CMK (cell line): Measurements from ENCODE around the gene STX18.
"Not testable (repeated sequence)": the region's sequence is repeated elsewhere in the genome, so short reads cannot be mapped to it uniquely, and the experiment has no call there.

Experiments used
- DNase-seq: peaks from one replicate; pipeline ENCODE4 v3.0.0-alpha.2; 2010; ENCODE audit warnings: low read depth

The STX18 gene

DNA sequence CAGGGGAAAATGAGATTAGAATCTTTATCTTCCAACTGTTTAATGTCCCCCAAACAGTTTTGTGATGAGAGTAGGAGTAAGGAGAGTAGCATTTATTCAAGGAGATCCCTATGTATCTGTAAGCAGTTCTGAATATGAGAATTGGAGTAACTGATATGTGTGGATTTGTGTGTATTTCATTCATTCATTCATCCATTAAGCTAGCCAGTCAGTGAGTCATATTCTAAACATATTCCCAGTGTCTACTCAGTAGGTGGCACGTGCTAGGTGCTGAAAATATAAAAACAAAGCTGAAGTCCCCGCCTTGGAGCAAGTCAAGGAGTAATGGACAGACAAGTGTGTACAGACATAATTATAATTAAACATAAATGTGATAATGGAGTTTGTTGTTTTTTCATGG, 12.4 kb upstream of the STX18 start:
- no peak for DNase-seq

- DNase-seq: not testable (repeated sequence)
Measured at GRCh38 chr4:4552042-4552441, 10.2 kb upstream of the STX18 start.

DNA sequence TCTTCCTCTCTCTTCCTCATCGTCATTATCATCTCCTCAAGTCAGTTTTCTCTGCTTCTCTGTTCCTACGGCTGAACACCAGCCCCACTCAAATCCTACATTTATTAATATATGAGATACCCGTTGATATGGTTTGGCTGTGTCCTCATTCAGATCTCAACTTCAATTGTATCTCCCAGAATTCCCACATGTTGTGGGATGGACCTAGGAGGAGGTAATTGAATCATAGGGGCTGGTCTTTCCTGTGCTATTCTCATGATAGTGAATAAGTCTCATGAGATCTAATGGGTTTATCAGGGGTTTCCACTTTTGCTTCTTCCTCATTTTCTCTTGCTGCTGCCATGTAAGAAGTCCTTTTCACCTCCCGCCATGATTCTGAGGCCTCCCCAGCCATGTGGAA, 8.3 kb upstream of the STX18 start:
- not testable (repeated sequence) for DNase-seq

GRCh38 chr4:4549534-4549933, 7.7 kb upstream of the STX18 start:
- DNase-seq: no peak

DNA sequence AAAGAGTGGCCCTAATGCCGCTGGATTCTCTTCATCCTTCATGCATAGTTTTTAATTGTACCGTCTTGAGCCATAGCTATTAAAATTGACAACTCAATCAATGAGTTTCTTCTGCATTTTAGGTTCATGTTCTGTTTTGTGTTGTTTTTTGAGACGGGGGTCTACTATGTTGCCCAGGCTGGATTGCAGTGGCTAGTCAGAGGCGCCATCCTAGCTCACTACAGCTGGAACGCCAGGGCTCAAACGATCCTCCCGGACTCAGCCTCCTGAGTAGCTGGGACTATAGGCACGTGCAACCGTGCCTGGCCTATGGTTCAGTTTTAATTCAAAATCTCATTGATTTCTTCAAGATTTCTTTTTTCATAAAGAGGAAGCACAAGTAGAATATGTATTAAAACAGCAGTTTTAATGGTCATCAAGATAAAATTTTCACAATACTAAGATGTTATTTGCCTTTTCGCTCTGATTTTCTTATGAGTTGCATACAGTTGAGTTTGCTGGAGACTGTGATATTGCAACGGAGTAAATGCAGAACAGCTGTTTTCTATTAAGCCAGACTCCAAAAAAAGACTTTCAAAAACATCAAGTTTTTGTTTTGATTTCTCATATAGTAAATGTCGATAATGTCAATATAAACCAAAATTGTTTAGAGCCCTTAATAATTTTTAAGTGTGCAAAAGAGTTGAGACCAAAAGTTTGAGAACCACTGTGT, 1.1 kb upstream of the STX18 start:
- no peak for DNase-seq

DNA sequence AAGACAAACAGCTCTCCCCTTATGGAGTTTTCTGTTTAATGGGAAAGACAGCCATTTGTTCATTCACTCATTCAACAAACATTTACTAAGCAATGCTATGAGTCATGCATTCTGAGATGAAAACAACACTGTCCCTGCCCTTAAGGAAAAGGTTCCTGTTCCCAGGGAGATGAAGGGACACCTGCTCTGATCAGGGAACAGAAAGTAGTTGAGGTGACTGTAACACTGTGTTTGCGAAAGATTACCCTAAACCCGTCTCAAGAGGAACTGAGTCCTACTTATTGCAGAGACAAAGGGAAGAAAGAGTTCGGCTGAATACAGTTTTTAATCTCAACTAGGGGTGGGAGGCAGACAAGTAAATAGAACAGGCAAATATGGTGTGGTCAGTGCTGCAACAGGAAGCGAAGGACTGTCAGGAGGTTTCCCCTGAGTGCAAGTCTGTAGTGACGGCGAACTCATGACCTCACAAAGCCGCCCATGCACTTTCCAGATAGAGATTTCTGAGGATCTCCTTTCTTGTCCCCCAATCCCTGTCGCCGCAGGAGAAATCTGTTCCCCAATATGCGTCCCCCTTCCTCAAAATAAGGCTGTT, 712 bp downstream of the STX18 start:
- no peak for DNase-seq

GRCh38 chr4:4539481-4539880, 2.4 kb downstream of the STX18 start:
- no peak for DNase-seq

DNA sequence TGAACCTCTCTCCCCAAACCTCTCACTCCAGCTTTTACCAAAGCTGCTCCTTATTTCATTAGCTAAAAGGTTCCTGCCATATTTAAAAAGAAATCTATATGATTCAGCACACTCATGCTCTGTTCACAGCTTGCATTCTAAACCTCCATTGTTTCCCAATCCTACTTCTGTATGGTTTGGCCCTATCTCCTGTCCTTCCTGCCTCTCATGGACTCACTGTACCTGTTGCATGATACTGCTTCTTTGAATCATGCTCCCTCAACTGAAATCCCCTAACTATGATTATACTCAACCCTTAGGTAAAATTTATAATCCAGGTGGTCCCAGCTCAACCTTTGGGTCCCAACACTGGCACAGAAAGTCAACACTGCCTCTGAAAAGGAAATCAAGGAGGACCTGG, 6.3 kb downstream of the STX18 start:
- DNase-seq: no peak

DNA sequence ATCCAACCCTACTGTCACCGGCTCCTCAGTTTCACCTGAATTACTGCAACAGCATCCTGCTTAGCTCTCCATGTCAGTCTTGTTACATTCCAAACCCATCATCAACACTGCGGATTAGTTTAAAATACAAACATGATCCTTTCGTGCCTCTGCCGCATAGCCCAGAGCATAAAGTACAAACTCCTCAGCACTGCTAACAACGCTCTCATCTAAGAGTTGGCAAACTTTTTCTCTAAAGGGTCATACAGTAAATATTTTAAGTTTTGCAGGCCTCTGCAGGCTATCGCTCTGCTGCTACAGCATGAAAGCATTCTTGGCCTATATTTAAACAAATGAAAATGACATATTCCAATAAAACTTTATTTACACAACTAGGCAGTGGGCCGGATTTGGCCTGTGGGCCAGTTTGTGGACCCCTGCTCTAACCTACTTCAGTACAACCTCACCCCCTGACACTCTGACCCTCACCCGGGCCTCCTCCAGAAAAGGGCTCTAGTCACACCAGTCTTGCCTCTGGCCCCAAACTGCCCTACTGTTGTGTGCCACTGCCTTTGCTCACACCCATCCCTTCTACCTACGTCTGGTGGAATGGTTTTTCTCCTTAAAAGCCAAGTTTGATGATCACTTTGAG, 7.2 kb downstream of the STX18 start:
- DNase-seq: no peak

GRCh38 chr4:4533461-4534169, 8.2 kb downstream of the STX18 start:
- DNase-seq: no peak

DNA sequence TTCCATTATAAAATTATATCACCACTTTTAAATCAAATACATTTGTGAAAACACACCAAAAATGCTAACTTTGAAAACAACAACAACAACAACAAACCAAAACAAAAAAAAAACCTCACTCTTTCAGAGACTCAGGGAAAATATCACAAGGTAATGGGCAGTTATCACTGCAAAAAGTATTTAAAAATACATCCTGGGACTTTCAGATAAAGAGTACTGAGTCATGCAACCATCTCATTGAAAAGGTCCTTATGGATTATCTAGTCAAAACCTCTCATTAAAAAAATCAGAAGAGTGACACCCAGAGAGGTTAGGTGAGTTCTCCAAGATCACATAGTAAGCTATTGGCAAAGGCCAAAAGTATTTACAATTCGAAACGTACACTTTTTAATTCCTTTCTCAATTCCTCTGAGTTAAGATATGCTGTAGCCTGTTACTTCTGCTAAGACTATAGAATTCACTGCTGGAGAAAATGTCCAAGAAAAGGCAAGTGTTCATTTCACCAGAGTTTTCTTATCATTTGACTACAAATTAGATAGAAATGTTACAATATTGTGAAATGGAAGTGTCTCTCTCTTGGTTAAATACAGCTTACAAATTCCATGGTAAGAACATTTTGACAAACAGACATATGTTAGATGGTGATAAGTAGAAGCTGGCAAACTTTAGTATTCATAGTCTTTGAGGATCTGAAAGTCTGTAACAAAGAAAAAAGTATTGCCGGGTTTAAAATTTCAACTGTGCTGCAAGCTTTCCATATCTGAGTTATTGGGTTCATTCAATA, 9.3 kb downstream of the STX18 start:
- no peak for DNase-seq

DNA sequence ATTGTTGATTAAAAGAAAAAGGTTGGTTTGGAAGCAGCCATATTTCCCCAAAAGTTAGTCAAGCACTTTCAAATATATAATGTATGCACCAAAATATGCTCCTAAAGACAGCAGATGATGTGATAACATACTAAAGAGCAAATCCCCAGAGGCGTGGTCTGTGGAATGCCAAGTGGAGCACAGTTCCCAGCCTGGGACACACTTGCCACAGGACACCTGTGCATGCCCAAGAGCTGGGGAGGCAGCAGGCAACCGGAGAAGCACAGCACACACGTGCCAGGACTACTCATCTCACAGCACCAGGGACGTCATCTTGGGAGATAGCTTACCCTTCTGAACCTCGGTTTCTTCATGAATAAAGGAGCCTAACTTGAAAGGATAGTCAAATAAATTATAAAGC, 12.5 kb downstream of the STX18 start:
- no peak for DNase-seq

DNA sequence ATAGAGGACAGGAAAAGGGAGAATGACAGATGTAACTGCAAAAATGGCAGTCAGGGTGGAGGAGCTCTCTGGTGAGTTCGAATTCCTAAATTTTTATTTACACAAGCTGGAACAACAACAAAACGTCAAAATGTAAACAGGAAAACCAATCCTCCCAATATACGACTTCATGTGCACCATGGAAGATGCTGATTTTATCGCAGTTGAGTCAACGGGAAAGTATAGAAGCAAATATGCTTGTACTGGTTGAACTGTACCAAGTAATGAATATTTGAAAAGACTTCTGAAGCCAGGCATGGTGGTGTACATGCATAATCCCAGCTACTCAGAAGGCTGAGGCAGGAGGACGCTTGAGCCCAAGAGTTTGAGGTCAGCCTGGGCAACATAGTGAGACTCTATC, 15.4 kb downstream of the STX18 start:
- DNase-seq: no peak

GRCh38 chr4:4524364-4524763, 17.5 kb downstream of the STX18 start:
- DNase-seq: no peak

- DNase-seq: no peak
Measured at GRCh38 chr4:4521731-4522130, 20.1 kb downstream of the STX18 start.

DNA sequence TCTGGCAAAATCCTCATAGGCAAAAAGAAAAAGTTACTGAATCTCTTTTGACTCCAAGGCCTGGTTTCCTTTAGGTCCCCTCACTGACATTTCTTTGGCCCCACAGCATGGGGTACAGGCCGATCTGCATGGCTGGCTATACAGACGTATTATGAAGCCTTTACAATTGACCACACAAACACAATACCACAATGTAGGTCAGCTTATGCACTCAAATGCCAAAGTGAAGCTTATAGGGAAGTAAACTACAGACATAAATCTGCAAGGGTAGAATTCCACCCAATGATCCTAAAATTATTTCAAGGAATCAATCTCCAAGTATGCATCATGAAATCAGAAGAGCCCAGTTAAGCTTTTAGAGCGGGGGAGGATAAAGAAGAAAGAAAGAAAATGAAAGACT, 20.7 kb downstream of the STX18 start:
- no peak for DNase-seq

- DNase-seq: no peak
Measured at GRCh38 chr4:4519297-4519894, 22.5 kb downstream of the STX18 start.

GRCh38 chr4:4518747-4519146, 23.1 kb downstream of the STX18 start:
- no peak for DNase-seq

DNA sequence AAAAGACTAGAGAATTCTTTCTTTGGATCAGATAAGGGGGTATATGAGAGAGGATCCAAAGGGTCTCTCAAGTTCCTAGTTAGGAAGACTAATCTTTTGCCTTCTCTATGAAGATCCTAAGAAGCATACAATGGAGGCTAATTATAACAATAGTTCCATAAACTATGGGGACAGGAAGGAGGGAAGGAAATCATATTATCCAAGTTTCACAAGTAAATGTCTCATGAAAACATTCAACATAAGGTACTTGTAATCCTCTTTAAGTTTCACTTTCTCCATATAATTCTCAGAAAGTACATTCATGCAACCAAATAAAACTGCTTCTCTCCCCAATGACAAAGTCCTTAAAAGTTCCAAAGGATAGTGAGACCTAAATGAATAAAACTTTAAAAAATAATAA, 27.1 kb downstream of the STX18 start:
- DNase-seq: no peak

DNA sequence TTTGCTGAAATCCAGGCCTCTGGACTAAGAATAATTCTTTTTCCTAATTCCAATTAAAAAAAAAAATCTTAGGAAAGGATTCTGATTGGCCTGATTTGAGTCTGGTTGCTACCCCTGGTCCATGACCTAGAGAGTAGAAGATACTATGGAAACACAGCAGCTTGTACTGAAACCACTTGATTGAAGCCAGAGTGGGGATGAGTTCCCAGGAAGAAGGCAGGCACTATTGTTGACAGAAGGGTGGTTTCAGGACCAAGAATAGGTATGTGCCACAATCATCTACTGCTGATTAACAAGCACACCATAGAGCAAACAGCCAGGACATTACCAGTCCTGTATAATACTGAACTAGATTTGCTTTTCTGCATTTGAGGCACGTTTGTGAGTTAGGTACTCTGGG, 29.6 kb downstream of the STX18 start:
- no peak for DNase-seq

DNA sequence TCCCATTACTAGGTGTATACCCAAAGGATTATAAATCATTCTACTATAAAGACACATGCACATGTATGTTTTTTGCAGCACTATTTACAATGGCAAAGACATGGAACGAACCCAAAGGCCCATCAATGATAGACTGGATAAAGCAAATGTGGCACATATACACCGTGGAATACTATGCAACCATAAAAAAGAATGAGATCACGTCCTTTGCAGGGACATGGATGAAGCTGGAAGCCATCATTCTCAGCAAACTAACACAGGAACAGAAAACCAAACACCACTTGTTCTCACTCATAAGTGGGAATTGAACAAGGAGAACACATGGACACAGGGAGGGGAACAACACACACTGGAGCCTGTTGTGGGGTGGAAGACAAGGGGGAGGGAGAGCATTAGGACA, 31.2 kb downstream of the STX18 start:
- DNase-seq: not testable (repeated sequence)

GRCh38 chr4:4509521-4509920, 32.3 kb downstream of the STX18 start:
- DNase-seq: no peak
